Measurements from ENCODE around the gene ZP1. TPM values are rescaled to one million over a fixed set of nuclear protein-coding genes. Genes with fewer than 3 reads are reported as not detected.
A peak's percentile ranks its signal among the peaks of the same experiment; 100 is the strongest.

The ZP1 gene
- total and polyA plus RNA-seq, 2 of the 13 experiments (the other 11 are each of a cell fraction or from before 2014, with no cell fraction given) = 0.16 TPM; not detected in 1

GRCh38 chr11:60880643-60881282 lies 13.4 kb downstream of the ZP1 start (continued):
- TF ChIP-seq ZNF343 (CRISPR knock-in tag; IDR thresholded peaks at IDR 0.05) (no peak), ZNF710 (CRISPR knock-in tag; IDR thresholded peaks at IDR 0.05; ENCODE audit: borderline replicate concordance) (peak; percentile 90; the same call in 1 of the 2 replicates), FOXK1 (CRISPR knock-in tag; IDR thresholded peaks at IDR 0.05; ENCODE audit: borderline replicate concordance, low read depth) (peak; percentile 97), CERS6 (CRISPR knock-in tag; IDR thresholded peaks at IDR 0.05) (no peak), ZNF335 (CRISPR knock-in tag; IDR thresholded peaks at IDR 0.05) (peak; percentile 87), ZNF776 (CRISPR knock-in tag; IDR thresholded peaks at IDR 0.05) (no peak), CHD4 (IDR thresholded peaks at IDR 0.05; ENCODE audit: borderline replicate concordance, low read length) (no peak), MEF2D (CRISPR knock-in tag; IDR thresholded peaks at IDR 0.05) (peak; percentile 96), POGZ (CRISPR knock-in tag; IDR thresholded peaks at IDR 0.05) (peak; percentile 75), SOX13 (IDR thresholded peaks at IDR 0.05) (peak; percentile 98), SOX13 (CRISPR knock-in tag; conservative IDR thresholded peaks at IDR 0.05 in 1 of 2, IDR thresholded peaks at IDR 0.05 in 1 of 2) (peak in 1 of 2 experiments; percentile 99; a peak in 2 of 4 replicates), CBFB (CRISPR knock-in tag; IDR thresholded peaks at IDR 0.05) (peak; percentile 74; the same call in 1 of the 2 replicates), SP4 (CRISPR knock-in tag; IDR thresholded peaks at IDR 0.05) (peak; percentile 70; the same call in 1 of the 2 replicates), FOXA1 (IDR thresholded peaks at IDR 0.05) (peak; percentile 93), FOXA1 (CRISPR knock-in tag; IDR thresholded peaks at IDR 0.05) (peak; percentile 99), ZNF446 (CRISPR knock-in tag; IDR thresholded peaks at IDR 0.05) (no peak), ZNF160 (CRISPR knock-in tag; IDR thresholded peaks at IDR 0.05) (peak; percentile 75; the same call in 1 of the 2 replicates), ETV6 (CRISPR knock-in tag; conservative IDR thresholded peaks at IDR 0.05) (no peak), SCMH1 (CRISPR knock-in tag; IDR thresholded peaks at IDR 0.05; ENCODE audit: borderline replicate concordance) (no peak), ZNF746 (CRISPR knock-in tag; IDR thresholded peaks at IDR 0.05) (peak; percentile 85), BHLHE40 (IDR thresholded peaks at IDR 0.05; ENCODE audit: low read length) (peak; percentile 73), TAF15 (IDR thresholded peaks at IDR 0.05; ENCODE audit: low read depth, low read length, poor library complexity, severe bottlenecking) (no peak), ZNF772 (CRISPR knock-in tag; IDR thresholded peaks at IDR 0.05) (peak; percentile 96), HMGA1 (CRISPR knock-in tag; conservative IDR thresholded peaks at IDR 0.05) (no peak)
- TF ChIP-seq, protein P1, sequence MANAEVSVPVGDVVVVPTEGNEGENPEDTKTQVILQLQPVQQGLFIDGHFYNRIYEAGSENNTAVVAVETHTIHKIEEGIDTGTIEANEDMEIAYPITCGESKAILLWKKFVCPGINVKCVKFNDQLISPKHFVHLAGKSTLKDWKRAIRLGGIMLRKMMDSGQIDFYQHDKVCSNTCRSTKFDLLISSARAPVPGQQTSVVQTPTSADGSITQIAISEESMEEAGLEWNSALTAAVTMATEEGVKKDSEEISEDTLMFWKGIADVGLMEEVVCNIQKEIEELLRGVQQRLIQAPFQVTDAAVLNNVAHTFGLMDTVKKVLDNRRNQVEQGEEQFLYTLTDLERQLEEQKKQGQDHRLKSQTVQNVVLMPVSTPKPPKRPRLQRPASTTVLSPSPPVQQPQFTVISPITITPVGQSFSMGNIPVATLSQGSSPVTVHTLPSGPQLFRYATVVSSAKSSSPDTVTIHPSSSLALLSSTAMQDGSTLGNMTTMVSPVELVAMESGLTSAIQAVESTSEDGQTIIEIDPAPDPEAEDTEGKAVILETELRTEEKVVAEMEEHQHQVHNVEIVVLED (CRISPR knock-in tag; IDR thresholded peaks at IDR 0.05; ENCODE audit: borderline replicate concordance) = no peak; the same call in 1 of the 2 replicates
- TF ChIP-seq, protein P2, sequence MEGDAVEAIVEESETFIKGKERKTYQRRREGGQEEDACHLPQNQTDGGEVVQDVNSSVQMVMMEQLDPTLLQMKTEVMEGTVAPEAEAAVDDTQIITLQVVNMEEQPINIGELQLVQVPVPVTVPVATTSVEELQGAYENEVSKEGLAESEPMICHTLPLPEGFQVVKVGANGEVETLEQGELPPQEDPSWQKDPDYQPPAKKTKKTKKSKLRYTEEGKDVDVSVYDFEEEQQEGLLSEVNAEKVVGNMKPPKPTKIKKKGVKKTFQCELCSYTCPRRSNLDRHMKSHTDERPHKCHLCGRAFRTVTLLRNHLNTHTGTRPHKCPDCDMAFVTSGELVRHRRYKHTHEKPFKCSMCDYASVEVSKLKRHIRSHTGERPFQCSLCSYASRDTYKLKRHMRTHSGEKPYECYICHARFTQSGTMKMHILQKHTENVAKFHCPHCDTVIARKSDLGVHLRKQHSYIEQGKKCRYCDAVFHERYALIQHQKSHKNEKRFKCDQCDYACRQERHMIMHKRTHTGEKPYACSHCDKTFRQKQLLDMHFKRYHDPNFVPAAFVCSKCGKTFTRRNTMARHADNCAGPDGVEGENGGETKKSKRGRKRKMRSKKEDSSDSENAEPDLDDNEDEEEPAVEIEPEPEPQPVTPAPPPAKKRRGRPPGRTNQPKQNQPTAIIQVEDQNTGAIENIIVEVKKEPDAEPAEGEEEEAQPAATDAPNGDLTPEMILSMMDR (CRISPR knock-in tag; IDR thresholded peaks at IDR 0.05) = 0 out of 2 replicates have a peak, but pooled peaks have one; percentile 17
